PC-3 (cell line): ENCODE measurements around the gene METTL26. TPM values are rescaled to one million over a fixed set of nuclear protein-coding genes. Genes with fewer than 3 reads are reported as not detected.
A peak's percentile ranks its signal among the peaks of the same experiment; 100 is the strongest.

ENCODE experiments used
- ATAC-seq: fragments of 200-7000 bp; cut with Tn5 transposase; 2 replicates; pipeline ENCODE4 v1.9.1; 2020; ENCODE audit warnings: mild to moderate bottlenecking, moderate library complexity
- BruUV-seq: library from RNA; stranded (reverse); fragments of 400-500 nt; replicated peaks from 2 replicates; lab custom pipeline; 2021; lab: Mats Ljungman, UMichigan
- CTCF ChIA-PET: fragments of 300-600 bp; sonication (Branson Sonifier 250); formaldehyde crosslinking; loops from one replicate; lab custom pipeline; 2022; ENCODE audit warnings: antibody characterized with exemption; lab: Charles Lee
- POLR2A ChIA-PET: fragments of 300-600 bp; sonication (Branson Sonifier 250); formaldehyde crosslinking; loops from one replicate; lab custom pipeline; 2022; ENCODE audit warnings: antibody characterized with exemption; ENCODE audit not compliant: unreplicated experiment; lab: Charles Lee
- DNase-seq: peaks from one replicate; pipeline ENCODE4 v3.0.0-alpha.2; 2015
- H2AFZ ChIP-seq: fragments of 300-600 bp; sonication (generic); 2 replicates; pipeline ENCODE4 v1.6.0; 2016; ENCODE audit warnings: antibody characterized with exemption, low read length
- H3F3A ChIP-seq: fragments of 300-600 bp; sonication (generic); one replicate; pipeline ENCODE4 v1.6.0; 2017; ENCODE audit warnings: antibody characterized with exemption, low read length, control low read depth, mild to moderate bottlenecking; ENCODE audit not compliant: unreplicated experiment
- H3K27ac ChIP-seq: fragments of 300-600 bp; sonication (generic); 2 replicates; pipeline ENCODE4 v1.5.1; 2016; ENCODE audit warnings: mild to moderate bottlenecking, low read length
- H3K27me3 ChIP-seq: fragments of 300-600 bp; sonication (generic); 2 replicates; pipeline ENCODE4 v1.6.1; 2016; ENCODE audit warnings: low read length, mixed read lengths
- H3K36me3 ChIP-seq: fragments of 300-600 bp; sonication (generic); 2 replicates; pipeline ENCODE4 v1.6.1; 2016; ENCODE audit warnings: low read depth, mixed run types, low read length, mixed read lengths
- H3K4me1 ChIP-seq: fragments of 300-600 bp; sonication (generic); 2 replicates; pipeline ENCODE4 v1.5.1; 2016; ENCODE audit warnings: low read length; ENCODE audit not compliant: insufficient read depth
- H3K4me2 ChIP-seq: fragments of 300-600 bp; sonication (generic); 2 replicates; pipeline ENCODE4 v1.6.0; 2016; ENCODE audit warnings: low read length
- H3K4me3 ChIP-seq: fragments of 300-600 bp; sonication (generic); 2 replicates; pipeline ENCODE4 v1.5.1; 2016; ENCODE audit warnings: mild to moderate bottlenecking, low read length, mixed read lengths
- H3K79me2 ChIP-seq: fragments of 300-600 bp; sonication (generic); 2 replicates; pipeline ENCODE4 v1.6.1; 2017; ENCODE audit warnings: low read length, mixed read lengths
- H3K9ac ChIP-seq: fragments of 300-600 bp; sonication (generic); 2 replicates; pipeline ENCODE4 v1.6.0; 2016; ENCODE audit warnings: mild to moderate bottlenecking, low read length
- H3K9me2 ChIP-seq: fragments of 300-600 bp; sonication (generic); replicated peaks from 2 replicates; pipeline ENCODE4 v1.6.1; 2016; ENCODE audit warnings: mixed run types, low read length, mixed read lengths
- H3K9me3 ChIP-seq: fragments of 300-600 bp; sonication (generic); 2 replicates; pipeline ENCODE4 v1.6.1; 2016; ENCODE audit warnings: low read length, mixed read lengths
- H4K20me1 ChIP-seq: fragments of 300-600 bp; sonication (generic); 2 replicates; pipeline ENCODE4 v1.6.1; 2016; ENCODE audit warnings: low read length, mixed read lengths
- EZH2 ChIP-seq: fragments of 300-600 bp; sonication (generic); IDR thresholded peaks from one replicate; pipeline ENCODE4 v1.6.1; 2017; ENCODE audit warnings: antibody characterized with exemption, mild to moderate bottlenecking, low read length; ENCODE audit not compliant: unreplicated experiment
- EZH2phosphoT487 ChIP-seq: fragments of 300-600 bp; sonication (generic); IDR thresholded peaks from 2 replicates; pipeline ENCODE4 v1.6.1; 2018; ENCODE audit warnings: mild to moderate bottlenecking, antibody characterized with exemption, low read length, borderline replicate concordance
- intact Hi-C: fragments of 100-400 bp; cut with micrococcal nuclease; formaldehyde crosslinking; loops from 2 replicates; pipeline ENCODE4 v1.9.0; 2023
- total RNA-seq: library from RNA; depleted of rRNA; stranded (reverse); fragments of >200 nt; gene quantifications from 2 replicates; pipeline ENCODE4 v1.2.3, GENCODE V29; 2014
- TF ChIP-seq, protein P1 (sequence below): fragments of 300-600 bp; sonication (generic); conservative IDR thresholded peaks from 2 replicates; pipeline ENCODE4 v1.5.1; 2017; ENCODE audit warnings: antibody characterized with exemption, low read depth, mild to moderate bottlenecking, low read length

The METTL26 gene
- total RNA-seq, 1 experiment from 2014 or later = 179 TPM

DNA sequence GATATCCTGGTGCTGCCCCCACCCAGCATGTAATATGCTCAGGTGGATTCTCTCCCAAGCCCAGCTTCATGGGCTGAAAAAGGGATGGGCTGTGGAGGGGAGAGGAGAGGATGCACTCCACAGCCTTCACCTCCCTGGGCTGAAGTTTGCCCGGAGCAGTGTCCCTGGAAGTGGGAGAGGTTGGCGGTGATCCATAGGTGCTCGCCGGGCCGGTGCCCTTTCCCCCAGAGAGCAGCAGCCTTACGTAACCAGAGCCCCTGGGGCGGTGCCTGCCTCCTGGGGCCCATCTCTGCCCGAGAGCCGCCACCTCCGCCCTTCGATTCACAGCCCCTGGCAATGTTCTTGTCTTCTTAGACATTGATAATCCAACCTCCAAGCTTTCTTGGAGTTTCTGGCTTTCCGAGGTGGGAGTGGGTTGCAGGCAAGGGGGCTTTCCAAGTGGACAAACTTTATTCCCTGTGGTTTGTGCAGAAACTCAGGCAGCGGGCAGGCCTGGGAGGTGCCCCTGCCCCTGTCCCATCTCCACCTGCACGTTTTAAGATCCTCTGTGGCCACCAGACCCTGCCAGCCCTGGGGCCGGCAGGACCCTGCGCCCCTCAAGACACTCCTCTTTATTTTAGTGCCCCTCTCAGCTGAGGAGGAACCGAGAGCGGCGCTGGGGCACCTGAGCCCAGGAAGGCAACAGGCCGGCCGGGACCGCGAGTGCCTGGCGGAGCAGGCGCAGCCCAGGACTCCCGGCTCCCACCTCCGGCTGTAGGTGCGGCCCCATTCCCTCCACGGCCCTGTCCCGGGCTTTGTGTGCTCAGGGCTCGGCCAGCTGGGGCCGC lies 10.0 kb upstream of the METTL26 start:
- H3K36me3 ChIP-seq = no peaks in the 10 kb centered on the region
- no peak overlapping the region for H2AFZ ChIP-seq
- no peaks in the 10 kb centered on the region for H3F3A ChIP-seq
- POLR2A ChIA-PET = no interaction called here
- no peaks in the 10 kb centered on the region for H3K9me2 ChIP-seq
- H4K20me1 ChIP-seq = no peaks in the 10 kb centered on the region
- intact Hi-C loops = no loop called here
- TF ChIP-seq EZH2 (no peak), EZH2phosphoT487 (no peak)
- TF ChIP-seq, protein P1, sequence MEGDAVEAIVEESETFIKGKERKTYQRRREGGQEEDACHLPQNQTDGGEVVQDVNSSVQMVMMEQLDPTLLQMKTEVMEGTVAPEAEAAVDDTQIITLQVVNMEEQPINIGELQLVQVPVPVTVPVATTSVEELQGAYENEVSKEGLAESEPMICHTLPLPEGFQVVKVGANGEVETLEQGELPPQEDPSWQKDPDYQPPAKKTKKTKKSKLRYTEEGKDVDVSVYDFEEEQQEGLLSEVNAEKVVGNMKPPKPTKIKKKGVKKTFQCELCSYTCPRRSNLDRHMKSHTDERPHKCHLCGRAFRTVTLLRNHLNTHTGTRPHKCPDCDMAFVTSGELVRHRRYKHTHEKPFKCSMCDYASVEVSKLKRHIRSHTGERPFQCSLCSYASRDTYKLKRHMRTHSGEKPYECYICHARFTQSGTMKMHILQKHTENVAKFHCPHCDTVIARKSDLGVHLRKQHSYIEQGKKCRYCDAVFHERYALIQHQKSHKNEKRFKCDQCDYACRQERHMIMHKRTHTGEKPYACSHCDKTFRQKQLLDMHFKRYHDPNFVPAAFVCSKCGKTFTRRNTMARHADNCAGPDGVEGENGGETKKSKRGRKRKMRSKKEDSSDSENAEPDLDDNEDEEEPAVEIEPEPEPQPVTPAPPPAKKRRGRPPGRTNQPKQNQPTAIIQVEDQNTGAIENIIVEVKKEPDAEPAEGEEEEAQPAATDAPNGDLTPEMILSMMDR = no peak
- H3K4me3 ChIP-seq = peak overlapping the region; percentile 37; the same call in 1 of the 2 replicates
- H3K9ac ChIP-seq = no peak overlapping the region
- H3K9me3 ChIP-seq = no peaks in the 10 kb centered on the region
- H3K4me1 ChIP-seq = peaks cover 42% of the 10 kb centered on the region
- peak overlapping the region; percentile 69 for H3K4me2 ChIP-seq
- CTCF ChIA-PET = no interaction called here
- H3K79me2 ChIP-seq = peaks cover 42% of the 10 kb centered on the region
- peak overlapping the region; percentile 74 for H3K27ac ChIP-seq
- ATAC-seq = peak; percentile 3; the same call in 1 of the 2 replicates
- no peaks in the 10 kb centered on the region for H3K27me3 ChIP-seq
- no TSS peak for BruUV-seq
- peak; percentile 52 for DNase-seq

DNA sequence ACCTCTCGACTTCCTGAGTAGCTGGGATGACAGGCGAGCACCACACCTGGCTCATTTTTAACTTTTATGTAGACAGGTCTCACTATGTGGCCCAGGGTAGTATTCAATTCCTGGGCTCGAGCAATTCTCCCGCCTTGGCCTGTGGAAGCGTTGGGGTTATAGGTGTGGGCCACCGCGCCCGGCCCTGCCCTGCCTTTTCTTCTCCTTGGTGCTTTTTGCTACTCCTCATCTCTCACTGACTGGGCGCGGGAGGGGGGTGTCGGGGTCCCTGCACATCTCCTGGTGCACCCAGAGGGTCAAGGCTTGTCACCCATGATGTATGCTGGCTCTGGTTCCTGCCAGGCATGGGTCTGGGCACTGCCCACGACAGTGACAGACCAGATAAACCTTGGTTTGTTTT lies 8.5 kb upstream of the METTL26 start:
- no peaks in the 10 kb centered on the region for H3K9me3 ChIP-seq
- no peaks in the 10 kb centered on the region for H3K27me3 ChIP-seq
- no peaks in the 10 kb centered on the region for H4K20me1 ChIP-seq
- POLR2A ChIA-PET = interaction anchor here (0.9 kb wide), 1 partner anchor 51 kb away, joined by 5 read pairs; no protein-coding TSS in a partner anchor
- no peak for DNase-seq
- no peak overlapping the region for H2AFZ ChIP-seq
- no peak overlapping the region for H3K4me3 ChIP-seq
- H3K27ac ChIP-seq = peak overlapping the region; percentile 19; the same call in 1 of the 2 replicates
- no peaks in the 10 kb centered on the region for H3F3A ChIP-seq
- intact Hi-C loops = no loop called here
- CTCF ChIA-PET = no interaction called here
- peaks cover 38% of the 10 kb centered on the region for H3K4me1 ChIP-seq
- no peaks in the 10 kb centered on the region for H3K9me2 ChIP-seq
- no TSS peak for BruUV-seq
- no peak overlapping the region for H3K9ac ChIP-seq
- ATAC-seq = no peak
- H3K79me2 ChIP-seq = peaks cover 42% of the 10 kb centered on the region
- no peak for TF ChIP-seq EZH2phosphoT487
- TF ChIP-seq, protein P1 = no peak
- no peak for TF ChIP-seq EZH2
- H3K36me3 ChIP-seq = no peaks in the 10 kb centered on the region
- no peak overlapping the region for H3K4me2 ChIP-seq

DNA sequence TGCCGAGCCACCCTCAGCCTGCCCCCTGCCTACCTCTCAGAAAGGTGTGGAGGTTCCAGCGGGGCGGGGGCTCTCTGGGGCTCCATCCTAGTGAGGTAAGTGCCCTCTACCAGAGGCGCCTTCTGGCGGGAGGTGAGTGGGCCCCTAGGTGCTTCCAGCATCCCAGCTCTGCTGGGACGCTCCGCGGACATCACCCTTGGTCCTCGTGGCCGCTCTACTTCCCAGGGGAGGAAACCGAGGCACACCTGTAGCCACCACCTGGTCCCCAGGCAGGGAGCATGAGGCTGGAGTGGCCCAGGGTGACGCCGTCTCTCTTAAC lies 6.9 kb upstream of the METTL26 start:
- Histone ChIP-seq H3K79me2 (peaks cover 42% of the 10 kb centered on the region), H4K20me1 (no peaks in the 10 kb centered on the region), H3K9ac (peak overlapping the region; percentile 67), H3K27me3 (no peaks in the 10 kb centered on the region), H3K4me2 (peak overlapping the region; percentile 93), H3K9me2 (no peaks in the 10 kb centered on the region), H2AFZ (no peak overlapping the region), H3K27ac (no peak overlapping the region), H3F3A (no peaks in the 10 kb centered on the region), H3K4me1 (peaks cover 31% of the 10 kb centered on the region), H3K36me3 (no peaks in the 10 kb centered on the region), H3K4me3 (peak overlapping the region; percentile 81), H3K9me3 (no peaks in the 10 kb centered on the region)
- ATAC-seq (no peak), DNase-seq (no peak)
- intact Hi-C loops = no loop called here
- BruUV-seq = TSS peak; percentile 33
- ChIA-PET CTCF (interaction anchor here (0.6 kb wide), 1 partner anchor 8 kb away, joined by 3 read pairs; no protein-coding TSS in a partner anchor), POLR2A (no interaction called here)
- TF ChIP-seq, protein P1 = no peak
- TF ChIP-seq EZH2 (no peak), EZH2phosphoT487 (no peak)
